HG02870 (cell line): ENCODE data around the gene ARPC1B.
"Not testable (repeated sequence)": the region's sequence is repeated elsewhere in the genome, so short reads cannot be mapped to it uniquely, and the experiment has no call there.

ENCODE experiments used
- ATAC-seq: cut with Tn5 transposase; IDR thresholded peaks from one replicate; pipeline ENCODE4 v1.9.1; 2021; ENCODE audit warnings: mild to moderate bottlenecking, moderate library complexity; ENCODE audit not compliant: unreplicated experiment

Gene ARPC1B

GRCh38 chr7:99387239-99387635 lies 12.7 kb downstream of the ARPC1B start:
- ATAC-seq = not testable (repeated sequence)

- no peak for ATAC-seq
These were observed 13.4 kb downstream of the ARPC1B start for GRCh38 chr7:99387912-99388311.

GRCh38 chr7:99389772-99390171 lies 15.2 kb downstream of the ARPC1B start:
- no peak for ATAC-seq

GRCh38 chr7:99390941-99391602 lies 16.5 kb downstream of the ARPC1B start:
- ATAC-seq = no peak

GRCh38 chr7:99392046-99392445 lies 17.5 kb downstream of the ARPC1B start:
- ATAC-seq = no peak

- ATAC-seq = no peak
These were observed 18.3 kb downstream of the ARPC1B start for GRCh38 chr7:99392659-99393354.

GRCh38 chr7:99393355-99394187 lies 19.0 kb downstream of the ARPC1B start:
- ATAC-seq = no peak

- ATAC-seq = no peak
These were observed 19.6 kb downstream of the ARPC1B start for GRCh38 chr7:99394188-99394502.

- ATAC-seq = no peak
These were observed 21.2 kb downstream of the ARPC1B start for GRCh38 chr7:99395616-99396327.

GRCh38 chr7:99396418-99397296 lies 22.1 kb downstream of the ARPC1B start:
- ATAC-seq = no peak

GRCh38 chr7:99397297-99397983 lies 22.9 kb downstream of the ARPC1B start:
- ATAC-seq = no peak

GRCh38 chr7:99398891-99399445 lies 24.4 kb downstream of the ARPC1B start:
- ATAC-seq = no peak

- no peak for ATAC-seq
These were observed 25.1 kb downstream of the ARPC1B start for GRCh38 chr7:99399597-99399996.

- no peak for ATAC-seq
These were observed 28.3 kb downstream of the ARPC1B start for GRCh38 chr7:99402854-99403253.

GRCh38 chr7:99403764-99404163 lies 29.2 kb downstream of the ARPC1B start:
- no peak for ATAC-seq

GRCh38 chr7:99404235-99404976 lies 29.9 kb downstream of the ARPC1B start:
- ATAC-seq = no peak

GRCh38 chr7:99404977-99405320 lies 30.4 kb downstream of the ARPC1B start:
- no peak for ATAC-seq

- no peak for ATAC-seq
These were observed 32.0 kb downstream of the ARPC1B start for GRCh38 chr7:99406557-99406956.

GRCh38 chr7:99407872-99408378 lies 33.4 kb downstream of the ARPC1B start:
- no peak for ATAC-seq
